Panc1 (cell line): Measurements from ENCODE around the gene LAMA5.

Experiments
- CTCF ChIP-seq: fragments of 450-650 bp; IDR thresholded peaks from 2 replicates; pipeline ENCODE4 v1.5.1; 2017; ENCODE audit warnings: mild to moderate bottlenecking
- POLR2AphosphoS5 ChIP-seq: IDR thresholded peaks from 2 replicates; pipeline ENCODE4 v1.6.1; 2012; ENCODE audit warnings: mild to moderate bottlenecking, low read depth, low read length, moderate library complexity
- REST ChIP-seq, 2 experiments: IDR thresholded peaks; 2 replicates each; pipeline ENCODE4 v1.6.1; 2011 to 2012; ENCODE audit warnings: low read depth in 2 of 2, control low read depth in 1 of 2, low read length in 1 of 2, mild to moderate bottlenecking in 1 of 2, moderate library complexity in 1 of 2; ENCODE audit not compliant: insufficient read depth in 1 of 2

GRCh38 chr20:62404761-62405107 lies 37.6 kb upstream of the LAMA5 start:
- TF ChIP-seq CTCF (no peak), POLR2AphosphoS5 (no peak), REST (IDR thresholded peaks at IDR 0.05; ENCODE audit: insufficient read depth in 1 of 2, low read depth in 2 of 2, low read length in 1 of 2) (no peak)
